Thyroid gland (tissue), 4 donors: ENCODE data around the gene TASOR2.
A peak's percentile ranks its signal among the peaks of the same experiment; 100 is the strongest.

ENCODE experiments used
- CTCF ChIP-seq, 6 experiments: fragments of 200-600 bp in 3 of 6; fragments of 450-650 bp in 3 of 6; sonication (generic) in 3 of 6; IDR thresholded peaks; one replicate each; pipeline ENCODE4 v1.5.1; 2016 to 2019; ENCODE audit warnings: antibody characterized with exemption in 6 of 6, mild to moderate bottlenecking in 2 of 6, inconsistent platforms in 1 of 6, moderate library complexity in 1 of 6
- POLR2A ChIP-seq, 2 donors: fragments of 450-650 bp; IDR thresholded peaks; one replicate each; pipeline ENCODE4 v1.6.1; 2017; ENCODE audit warnings: antibody characterized with exemption in 2 of 2, mild to moderate bottlenecking in 2 of 2, moderate library complexity in 1 of 2

DNA sequence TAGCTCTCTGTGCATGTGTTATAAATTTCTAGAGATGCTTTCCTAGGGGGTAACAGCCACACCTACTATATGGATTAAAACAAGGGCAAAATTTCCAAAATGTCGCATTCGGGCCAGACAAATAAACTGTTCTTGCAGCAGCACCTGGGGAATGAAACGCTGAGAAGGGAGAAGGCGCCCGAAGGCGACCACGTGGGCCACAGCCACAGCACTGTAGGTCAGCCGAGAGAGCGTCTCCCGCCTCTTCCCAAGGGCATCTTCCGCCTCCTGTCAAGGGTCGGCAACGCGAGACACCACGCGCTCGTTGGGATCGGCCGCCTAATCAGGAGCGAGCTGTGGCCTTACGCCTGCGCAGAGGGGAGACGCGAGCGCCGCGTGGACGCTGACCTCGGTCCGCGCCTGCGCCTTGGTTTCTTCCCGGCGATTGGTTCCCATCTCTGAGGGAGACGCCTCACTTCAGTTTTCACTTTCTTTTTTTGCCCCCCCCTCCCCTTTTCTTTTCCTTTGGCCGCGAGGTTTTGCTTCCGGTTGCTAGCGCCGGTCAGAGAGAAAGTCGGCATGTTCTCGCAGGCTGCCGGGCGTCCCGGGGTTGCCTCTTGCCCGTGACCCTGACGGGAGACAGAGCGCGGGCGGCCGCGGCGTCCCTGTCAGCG is at the start of gene TASOR2:
- TF ChIP-seq CTCF (IDR thresholded peaks at IDR 0.05) (no peak), POLR2A (IDR thresholded peaks at IDR 0.05) (peak in 1 of 2 donors; percentile 58)
